A549 (cell line): ENCODE data around the gene TMEM220. TPM values are rescaled to one million over a fixed set of nuclear protein-coding genes. Genes with fewer than 3 reads are reported as not detected.

ENCODE experiments used
- ATAC-seq, 2 experiments: fragments of 200-7000 bp in 1 of 2; fragments of >200 bp in 1 of 2; cut with Nextera tagmentation in 1 of 2; cut with Tn5 transposase in 1 of 2; 3 replicates each; pipeline versions ENCODE4 v1.8.0 to v1.9.1; 2018 to 2020; ENCODE audit warnings: mild to moderate bottlenecking in 1 of 2, moderate library complexity in 1 of 2
- CTCF ChIA-PET: fragments of 300-600 bp; sonication (Branson Sonifier 250); formaldehyde crosslinking; extraction: SDS; loops from one replicate; lab custom pipeline; 2021; ENCODE audit warnings: antibody characterized with exemption, inconsistent platforms; lab: Yijun Ruan, JAX
- POLR2A ChIA-PET: fragments of 350-600 bp; formaldehyde crosslinking; extraction: SDS; loops from one replicate; lab custom pipeline; 2021; ENCODE audit warnings: antibody characterized with exemption, inconsistent platforms; lab: Yijun Ruan, JAX
- DNase-seq, 2 experiments: peaks; one replicate each; pipeline versions ENCODE4 v3.0.0 to v3.0.0-alpha.2; 2011 to 2016; ENCODE audit warnings: low read depth in 1 of 2, low spot score in 1 of 2
- FAIRE-seq: peaks from 2 replicates; lab custom pipeline; 2011; peaks lifted over from hg19 to GRCh38; lab: Jason Lieb, UNC
- H3K27ac ChIP-seq, 2 experiments: fragments of >200 bp; sonication (Bioruptor Twin); formaldehyde crosslinking; 3 replicates each; pipeline ENCODE4 v1.5.1; 2016 to 2017
- H3K4me1 ChIP-seq: fragments of >200 bp; sonication (Bioruptor Twin); formaldehyde crosslinking; 3 replicates; pipeline ENCODE4 v1.6.1; 2016
- H3K4me2 ChIP-seq: fragments of >200 bp; sonication (Bioruptor Twin); formaldehyde crosslinking; 3 replicates; pipeline ENCODE4 v1.6.1; 2016
- H3K4me3 ChIP-seq: fragments of >200 bp; sonication (Bioruptor Twin); formaldehyde crosslinking; 3 replicates; pipeline ENCODE4 v1.5.1; 2016
- H3K9me3 ChIP-seq: fragments of >200 bp; sonication (Bioruptor Twin); formaldehyde crosslinking; 3 replicates; pipeline ENCODE4 v1.6.1; 2016
- BCL3 ChIP-seq: fragments of >200 bp; sonication (Bioruptor Twin); formaldehyde crosslinking; IDR thresholded peaks from 3 replicates; pipeline ENCODE4 v1.6.1; 2016
- BHLHE40 ChIP-seq: IDR thresholded peaks from 2 replicates; pipeline ENCODE4 v1.6.1; 2012; ENCODE audit warnings: low read depth, low read length, inconsistent platforms
- CBX2 ChIP-seq: fragments of 200-600 bp; sonication (generic); IDR thresholded peaks from 2 replicates; pipeline ENCODE4 v1.6.1; 2016; ENCODE audit warnings: low read depth, mild to moderate bottlenecking, borderline replicate concordance
- CBX8 ChIP-seq: fragments of 200-600 bp; sonication (generic); IDR thresholded peaks from 2 replicates; pipeline ENCODE4 v1.6.1; 2016
- E2F6 ChIP-seq: IDR thresholded peaks from 2 replicates; pipeline ENCODE4 v1.6.1; 2012; ENCODE audit warnings: low read depth, borderline replicate concordance
- EP300 ChIP-seq, 2 experiments: fragments of >200 bp; sonication (Bioruptor Twin); formaldehyde crosslinking; IDR thresholded peaks; 2 replicates in 1 of 2; 3 replicates in 1 of 2; pipeline ENCODE4 v1.6.1; 2016 to 2017
- ESRRA ChIP-seq: fragments of 150-350 bp; IDR thresholded peaks from 2 replicates; pipeline ENCODE4 v1.6.1; 2014; ENCODE audit warnings: mild to moderate bottlenecking, low read length, borderline replicate concordance
- FOSB ChIP-seq: fragments of 250-450 bp; sonication (Bioruptor Pico); IDR thresholded peaks from 2 replicates; pipeline ENCODE4 v1.5.0; 2020; ENCODE audit warnings: mild to moderate bottlenecking, moderate library complexity
- GATA3 ChIP-seq: IDR thresholded peaks from 2 replicates; pipeline ENCODE4 v1.6.1; 2012; ENCODE audit warnings: borderline replicate concordance
- HES2 ChIP-seq: fragments of >200 bp; sonication (Bioruptor Twin); formaldehyde crosslinking; IDR thresholded peaks from 2 replicates; pipeline ENCODE4 v1.6.1; 2016
- HEYL ChIP-seq: fragments of 250-450 bp; sonication (Bioruptor Pico); IDR thresholded peaks from 2 replicates; pipeline ENCODE4 v1.8.0; 2021; ENCODE audit warnings: mild to moderate bottlenecking, moderate library complexity
- NFE2L2 ChIP-seq: fragments of 150-350 bp; conservative IDR thresholded peaks from 2 replicates; pipeline ENCODE4 v1.6.1; 2014; ENCODE audit warnings: low read length
- NPAS2 ChIP-seq: fragments of 250-450 bp; sonication (Bioruptor Pico); IDR thresholded peaks from 2 replicates; pipeline ENCODE4 v1.8.0; 2022; ENCODE audit warnings: mild to moderate bottlenecking, moderate library complexity, borderline replicate concordance
- PBX3 ChIP-seq: IDR thresholded peaks from 2 replicates; pipeline ENCODE4 v1.6.1; 2012
- POLR2AphosphoS2 ChIP-seq: conservative IDR thresholded peaks from 2 replicates; pipeline ENCODE4 v1.6.1; 2012; ENCODE audit warnings: low read length, improper control_type of control experiment, inconsistent platforms
- RAD21 ChIP-seq, 2 experiments: fragments of >200 bp in 1 of 2; sonication (Bioruptor Twin) in 1 of 2; formaldehyde crosslinking in 1 of 2; IDR thresholded peaks in 1 of 2; conservative IDR thresholded peaks in 1 of 2; 2 replicates in 1 of 2; 3 replicates in 1 of 2; pipeline ENCODE4 v1.6.1; 2012 to 2018; ENCODE audit warnings: inconsistent platforms in 1 of 2
- RARB ChIP-seq: fragments of 250-450 bp; sonication (Bioruptor Pico); IDR thresholded peaks from 2 replicates; pipeline ENCODE4 v1.8.0; 2021; ENCODE audit warnings: mild to moderate bottlenecking, moderate library complexity
- SMC3 ChIP-seq: fragments of >200 bp; sonication (Bioruptor Twin); formaldehyde crosslinking; IDR thresholded peaks from 3 replicates; pipeline ENCODE4 v1.6.1; 2018; ENCODE audit warnings: inconsistent platforms
- SREBF2 ChIP-seq: fragments of 450-650 bp; IDR thresholded peaks from 2 replicates; pipeline ENCODE4 v1.6.1; 2014; ENCODE audit warnings: mild to moderate bottlenecking, moderate library complexity
- ZFP36 ChIP-seq: fragments of 450-650 bp; IDR thresholded peaks from 2 replicates; pipeline ENCODE4 v1.6.1; 2014; ENCODE audit warnings: borderline replicate concordance; ENCODE audit not compliant: partially characterized antibody
- WGBS: methylation state at CpG from one replicate; pipeline ENCODE4 v1.1.6; 2017; ENCODE audit errors: missing lambda C conversion rate; 5-methylcytosine and 5-hydroxymethylcytosine counted together
- polyA plus RNA-seq, 4 experiments: library from polyadenylated mRNA; depleted of rRNA in 3 of 4; stranded (reverse); fragments of >200 nt; fragmentation: RNase III in 1 of 4; extraction: RNeasy Plus Mini Kit Qiagen cat#74134 plus additional on column Dnase treatment in 1 of 4; gene quantifications; 2 replicates in 3 of 4; 3 replicates in 1 of 4; pipeline ENCODE4 v1.2.3, GENCODE V29; 2011 to 2017
- TF ChIP-seq, protein P1 (sequence below): fragments of >200 bp; sonication (Bioruptor Twin); formaldehyde crosslinking; IDR thresholded peaks from 3 replicates; pipeline ENCODE4 v1.5.1; 2016
- TF ChIP-seq, protein P2 (sequence below): fragments of 250-450 bp; sonication (Bioruptor Pico); IDR thresholded peaks from 2 replicates; pipeline ENCODE4 v1.5.0; 2020; ENCODE audit warnings: low read depth, mild to moderate bottlenecking, moderate library complexity
- TF ChIP-seq, protein P3 (sequence below): IDR thresholded peaks from 2 replicates; pipeline ENCODE4 v1.6.1; 2012

Gene TMEM220
- polyA plus RNA-seq, 2 of the 4 experiments (the other 2 are of a cell fraction): 3.8 to 6.3 TPM

- peaks cover 12% of the 10 kb centered on the region for H3K9me3 ChIP-seq
- CTCF ChIA-PET: interaction anchor here (1.0 to 2.6 kb wide), 6 partner anchors 10 to 155 kb away, joined by 3 to 12 read pairs (median 6); no protein-coding TSS in a partner anchor
- no peaks in the 10 kb centered on the region for H3K4me1 ChIP-seq
- H3K4me3 ChIP-seq: no peak overlapping the region
- ATAC-seq (peak in 1 of 2 experiments; percentile 58; a peak in 2 of 6 replicates), FAIRE-seq (peak; percentile 36)
- 19% methylated on average over 9 of the region's 9 CpGs for WGBS
- POLR2A ChIA-PET: no interaction called here
- H3K4me2 ChIP-seq: no peak overlapping the region
- no peak for TF ChIP-seq NFE2L2
- TF ChIP-seq, protein P1, sequence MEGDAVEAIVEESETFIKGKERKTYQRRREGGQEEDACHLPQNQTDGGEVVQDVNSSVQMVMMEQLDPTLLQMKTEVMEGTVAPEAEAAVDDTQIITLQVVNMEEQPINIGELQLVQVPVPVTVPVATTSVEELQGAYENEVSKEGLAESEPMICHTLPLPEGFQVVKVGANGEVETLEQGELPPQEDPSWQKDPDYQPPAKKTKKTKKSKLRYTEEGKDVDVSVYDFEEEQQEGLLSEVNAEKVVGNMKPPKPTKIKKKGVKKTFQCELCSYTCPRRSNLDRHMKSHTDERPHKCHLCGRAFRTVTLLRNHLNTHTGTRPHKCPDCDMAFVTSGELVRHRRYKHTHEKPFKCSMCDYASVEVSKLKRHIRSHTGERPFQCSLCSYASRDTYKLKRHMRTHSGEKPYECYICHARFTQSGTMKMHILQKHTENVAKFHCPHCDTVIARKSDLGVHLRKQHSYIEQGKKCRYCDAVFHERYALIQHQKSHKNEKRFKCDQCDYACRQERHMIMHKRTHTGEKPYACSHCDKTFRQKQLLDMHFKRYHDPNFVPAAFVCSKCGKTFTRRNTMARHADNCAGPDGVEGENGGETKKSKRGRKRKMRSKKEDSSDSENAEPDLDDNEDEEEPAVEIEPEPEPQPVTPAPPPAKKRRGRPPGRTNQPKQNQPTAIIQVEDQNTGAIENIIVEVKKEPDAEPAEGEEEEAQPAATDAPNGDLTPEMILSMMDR: peak; percentile 50
- no peak for TF ChIP-seq BCL3
- TF ChIP-seq RAD21 (conservative IDR thresholded peaks at IDR 0.05 in 1 of 2, IDR thresholded peaks at IDR 0.05 in 1 of 2): peak; percentile 26 to 45; a peak in 3 of 5 replicates
- TF ChIP-seq, all 56 proteins: peak for 2
- peak in 1 of 2 experiments; percentile 64 for DNase-seq
- H3K27ac ChIP-seq: no peak overlapping the region
These were observed 42.9 kb upstream of the TMEM220 start for GRCh38 chr17:10772425-10773380.

- 39% methylated on average over 2 of the region's 2 CpGs for WGBS
- FAIRE-seq (no peak), ATAC-seq (no peak), DNase-seq (no peak)
- Histone ChIP-seq H3K27ac (no peak overlapping the region), H3K4me2 (no peak overlapping the region), H3K4me3 (no peak overlapping the region), H3K9me3 (peaks cover 12% of the 10 kb centered on the region), H3K4me1 (no peaks in the 10 kb centered on the region)
- CTCF ChIA-PET: no interaction called here
- TF ChIP-seq NPAS2 (CRISPR knock-in tag): no peak
- POLR2A ChIA-PET: no interaction called here
These were observed 41.3 kb upstream of the TMEM220 start for GRCh38 chr17:10771148-10771547.

DNA sequence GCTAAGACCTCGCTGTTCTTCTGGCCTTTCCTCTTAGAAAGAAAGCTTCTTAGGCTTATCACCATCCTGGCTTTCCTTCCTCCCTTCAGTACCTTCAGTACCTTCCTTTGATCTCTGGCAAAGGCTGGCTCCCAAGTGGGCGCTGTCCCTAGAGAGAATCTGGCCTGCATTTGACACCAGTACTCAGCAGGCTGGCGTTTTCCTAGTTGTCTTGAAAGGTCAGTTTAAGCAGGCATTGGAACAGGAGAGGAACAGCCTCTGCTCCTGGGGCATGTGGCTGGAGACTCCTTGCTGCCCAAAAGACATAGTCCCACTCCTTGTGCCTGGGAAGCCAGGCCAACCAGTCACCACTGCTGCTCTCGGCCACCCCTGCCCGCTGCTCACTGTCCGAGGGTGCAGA lies 40.0 kb upstream of the TMEM220 start:
- FAIRE-seq: no peak
- CTCF ChIA-PET: interaction anchor here (1.0 kb wide), 1 partner anchor 15 kb away, joined by 4 read pairs; no protein-coding TSS in a partner anchor
- H3K4me1 ChIP-seq: no peaks in the 10 kb centered on the region

More for the DNA sequence above, 40.0 kb upstream of the TMEM220 start:
- Histone ChIP-seq H3K4me2 (no peak overlapping the region), H3K27ac (no peak overlapping the region), H3K4me3 (no peak overlapping the region), H3K9me3 (peaks cover 7% of the 10 kb centered on the region)
- POLR2A ChIA-PET: no interaction called here
- ATAC-seq: no peak
- WGBS: 55% methylated on average over 6 of the region's 6 CpGs
- TF ChIP-seq EP300 (IDR thresholded peaks at IDR 0.05) (no peak), CBX8 (no peak), POLR2AphosphoS2 (no peak), HES2 (no peak), PBX3 (no peak), CBX2 (no peak), HEYL (CRISPR knock-in tag) (no peak), E2F6 (no peak), BHLHE40 (no peak), SMC3 (no peak), NFE2L2 (no peak), FOSB (no peak), SREBF2 (no peak), ZFP36 (no peak), ESRRA (no peak), GATA3 (no peak), RARB (CRISPR knock-in tag) (no peak)
- TF ChIP-seq, protein P2, sequence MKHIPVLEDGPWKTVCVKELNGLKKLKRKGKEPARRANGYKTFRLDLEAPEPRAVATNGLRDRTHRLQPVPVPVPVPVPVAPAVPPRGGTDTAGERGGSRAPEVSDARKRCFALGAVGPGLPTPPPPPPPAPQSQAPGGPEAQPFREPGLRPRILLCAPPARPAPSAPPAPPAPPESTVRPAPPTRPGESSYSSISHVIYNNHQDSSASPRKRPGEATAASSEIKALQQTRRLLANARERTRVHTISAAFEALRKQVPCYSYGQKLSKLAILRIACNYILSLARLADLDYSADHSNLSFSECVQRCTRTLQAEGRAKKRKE (CRISPR knock-in tag): no peak
- TF ChIP-seq, protein P3, sequence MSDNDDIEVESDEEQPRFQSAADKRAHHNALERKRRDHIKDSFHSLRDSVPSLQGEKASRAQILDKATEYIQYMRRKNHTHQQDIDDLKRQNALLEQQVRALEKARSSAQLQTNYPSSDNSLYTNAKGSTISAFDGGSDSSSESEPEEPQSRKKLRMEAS: no peak
- TF ChIP-seq, all 56 proteins: peak for 0
- DNase-seq: no peak
